Measurements from ENCODE around the gene ZNF579. TPM values are rescaled to one million over a fixed set of nuclear protein-coding genes. Genes with fewer than 3 reads are reported as not detected.
"Not testable (repeated sequence)": the region's sequence is repeated elsewhere in the genome, so short reads cannot be mapped to it uniquely, and the experiment has no call there.

ZNF579 gene
- total RNA-seq, 2 experiments from 2014 or later = 7.2 to 7.5 TPM

DNA sequence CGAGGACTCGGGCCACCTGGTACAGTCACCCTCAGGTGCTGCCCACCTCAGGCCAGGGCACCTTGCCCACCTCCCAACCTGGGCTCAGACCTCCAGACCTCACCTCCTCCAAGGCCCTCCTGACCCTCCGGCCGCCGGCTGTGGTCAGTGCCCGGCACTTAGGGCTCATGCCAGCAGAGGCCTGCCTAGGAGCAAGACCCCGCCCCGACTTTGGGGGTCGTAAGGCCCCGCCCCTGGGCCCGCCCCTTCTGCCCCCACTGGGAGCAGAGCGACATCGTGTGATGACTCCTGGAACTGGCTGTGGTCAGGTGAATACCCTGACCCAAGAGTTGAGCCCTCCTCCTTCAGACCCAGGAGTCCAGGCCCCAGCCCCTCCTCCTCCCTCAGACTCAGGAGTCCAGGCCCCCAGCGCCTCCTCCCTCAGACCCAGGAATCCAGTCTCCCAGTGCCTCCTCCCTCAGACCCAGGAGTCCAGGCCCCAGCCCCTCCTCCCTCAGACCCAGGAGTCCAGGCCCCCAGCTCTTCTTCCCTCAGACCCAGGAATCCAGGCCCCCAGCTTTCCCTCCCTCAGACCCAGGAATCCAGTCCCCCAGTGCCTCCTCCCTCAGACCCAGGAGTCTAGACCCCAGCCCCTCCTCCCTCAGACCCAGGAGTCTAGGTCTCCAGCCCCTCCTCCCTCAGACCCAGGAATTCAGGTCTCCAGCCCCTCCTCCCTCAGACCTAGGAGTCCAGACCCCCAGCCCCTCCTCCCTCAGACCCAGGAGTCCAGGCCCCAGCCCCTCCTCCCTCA lies 43.5 kb downstream of the ZNF579 start, which contains the start of gene SBK2:
Gene SBK2 (minus strand): TSS at position 183 of the 790 bp plus-strand sequence. CDS start 839 bp downstream, outside the sequence.
- ATAC-seq = no peak

DNA sequence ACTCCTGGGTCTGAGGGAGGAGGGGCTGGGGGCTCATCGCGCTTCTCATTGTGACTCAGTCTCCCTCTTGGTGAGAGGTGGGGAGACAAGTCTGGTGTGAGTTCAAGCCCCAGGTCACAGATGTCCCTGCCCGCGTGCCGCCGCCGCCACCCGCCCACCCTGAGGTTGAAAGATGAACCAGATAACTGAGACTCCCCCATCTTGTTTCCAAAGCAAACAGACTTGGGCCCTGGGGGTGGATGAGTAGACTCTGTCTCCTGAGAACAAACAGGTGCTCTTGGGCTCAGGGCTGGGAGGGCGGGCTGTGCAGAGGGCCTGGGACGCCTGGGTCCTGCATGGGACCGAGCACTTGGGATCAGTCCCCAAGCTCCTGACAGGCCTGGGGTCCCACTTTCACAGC lies 44.3 kb downstream of the ZNF579 start:
- Mint-ChIP-seq H3K36me3 (ENCODE audit: low read depth) (no peaks in the 10 kb centered on the region), H3K4me1 (no peaks in the 10 kb centered on the region), H3K9me3 (ENCODE audit: low read depth) (no peaks in the 10 kb centered on the region), H3K27me3 (no peaks in the 10 kb centered on the region), H3K27ac (no peak overlapping the region), H3K4me3 (no peak overlapping the region)
- ATAC-seq = no peak
- intact Hi-C loops (cut with DNase I, micrococcal nuclease) = no loop called here
- DNase-seq = no peak
- POLR2A ChIA-PET = interaction anchor here (0.7 kb wide), 1 partner anchor 150 kb away, joined by 3 read pairs; no protein-coding TSS in a partner anchor
- CTCF ChIA-PET = no interaction called here

More for the DNA sequence above, 43.5 kb downstream of the ZNF579 start, which contains the start of gene SBK2:
- intact Hi-C loops (cut with DNase I, micrococcal nuclease) = no loop called here
- no peak within 1 kb of the TSS for H3K4me3 Mint-ChIP-seq
- no peaks in the 10 kb centered on the region for H3K27me3 Mint-ChIP-seq
- no peaks in the 10 kb centered on the region for H3K36me3 Mint-ChIP-seq (ENCODE audit: low read depth)
- no peak within 1 kb of the TSS for H3K27ac Mint-ChIP-seq
- no peak for DNase-seq
- POLR2A ChIA-PET = no interaction called here
- CTCF ChIA-PET = no interaction called here
- no peaks in the 10 kb centered on the region for H3K9me3 Mint-ChIP-seq (ENCODE audit: low read depth)
- no peaks in the 10 kb centered on the region for H3K4me1 Mint-ChIP-seq

DNA sequence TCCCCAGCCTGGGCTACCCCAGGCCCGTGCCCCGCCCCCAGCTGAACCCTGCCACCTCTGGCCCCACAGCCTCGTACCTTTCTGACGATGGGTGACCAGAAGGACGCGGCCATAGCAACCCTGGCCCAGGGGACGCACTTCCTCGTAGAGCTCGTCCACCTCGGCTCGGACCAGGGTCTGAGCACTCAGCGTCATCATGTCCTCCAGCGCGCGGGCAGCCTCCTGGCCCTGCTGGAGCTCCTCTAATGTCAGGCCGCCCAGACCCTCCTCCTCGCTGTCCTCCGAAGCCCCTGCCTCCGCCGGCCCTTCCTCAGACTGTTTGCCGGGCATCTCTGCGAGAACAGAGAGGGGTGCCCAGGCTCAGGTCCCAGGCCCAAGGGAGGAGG lies 44.7 kb downstream of the ZNF579 start:
- intact Hi-C loops (cut with DNase I, micrococcal nuclease) = no loop called here
- Mint-ChIP-seq H3K36me3 (ENCODE audit: low read depth) (no peaks in the 10 kb centered on the region), H3K27ac (no peak overlapping the region), H3K4me1 (no peaks in the 10 kb centered on the region), H3K4me3 (no peak overlapping the region), H3K9me3 (ENCODE audit: low read depth) (no peaks in the 10 kb centered on the region), H3K27me3 (no peaks in the 10 kb centered on the region)
- POLR2A ChIA-PET = interaction anchor here (0.7 kb wide), 1 partner anchor 150 kb away, joined by 3 read pairs; no protein-coding TSS in a partner anchor
- DNase-seq (no peak), ATAC-seq (no peak)
- CTCF ChIA-PET = no interaction called here

DNA sequence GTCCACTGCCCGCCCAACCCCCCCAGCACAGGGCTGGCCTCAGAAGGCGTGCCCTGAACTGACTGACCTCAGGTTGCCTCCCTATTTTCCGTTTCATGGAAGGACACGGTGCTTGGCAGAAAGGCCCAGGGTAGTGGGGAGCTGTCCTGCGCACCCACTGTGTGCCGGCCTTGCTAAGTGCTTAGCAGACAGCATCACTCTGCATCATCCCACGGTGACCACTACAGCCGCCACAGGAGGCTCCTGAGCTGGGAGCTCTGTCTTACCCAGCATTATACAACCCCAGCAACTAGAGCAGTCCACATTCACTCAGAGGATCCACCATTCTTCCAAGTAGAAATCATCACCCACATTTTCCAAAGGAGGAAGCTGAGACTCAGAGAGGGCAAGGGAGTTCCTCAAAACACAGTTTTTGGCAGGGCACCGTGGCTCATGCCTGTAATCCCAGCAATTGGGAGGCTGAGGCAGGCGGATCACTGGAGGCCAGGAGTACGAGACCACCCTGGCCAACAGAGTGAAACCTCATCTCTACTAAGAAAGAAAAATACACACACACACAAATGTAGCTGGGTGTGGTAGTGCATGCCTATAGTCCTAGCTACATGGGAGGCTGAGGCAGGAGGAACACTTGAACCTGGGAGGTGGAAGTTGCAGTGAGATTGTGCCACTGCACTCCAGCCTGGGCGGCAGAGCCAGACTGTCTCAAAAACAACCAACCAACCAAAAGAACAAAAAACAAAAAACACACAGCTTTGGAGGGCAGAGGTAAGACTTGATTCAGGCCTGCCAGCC lies 45.3 kb downstream of the ZNF579 start:
- H3K4me3 Mint-ChIP-seq = no peak overlapping the region
- H3K36me3 Mint-ChIP-seq (ENCODE audit: low read depth) = no peaks in the 10 kb centered on the region
- H3K27me3 Mint-ChIP-seq = no peaks in the 10 kb centered on the region
- no peak for ATAC-seq
- no peak overlapping the region for H3K27ac Mint-ChIP-seq
- no peaks in the 10 kb centered on the region for H3K4me1 Mint-ChIP-seq
- DNase-seq = no peak
- no peaks in the 10 kb centered on the region for H3K9me3 Mint-ChIP-seq (ENCODE audit: low read depth)
- ChIA-PET CTCF (interaction anchor here (0.7 kb wide), 1 partner anchor 72 kb away, joined by 4 read pairs; no protein-coding TSS in a partner anchor), POLR2A (interaction anchor here (0.7 kb wide), 1 partner anchor 149 kb away, joined by 3 read pairs; no protein-coding TSS in a partner anchor)
- intact Hi-C loops (cut with DNase I, micrococcal nuclease) = no loop called here

DNA sequence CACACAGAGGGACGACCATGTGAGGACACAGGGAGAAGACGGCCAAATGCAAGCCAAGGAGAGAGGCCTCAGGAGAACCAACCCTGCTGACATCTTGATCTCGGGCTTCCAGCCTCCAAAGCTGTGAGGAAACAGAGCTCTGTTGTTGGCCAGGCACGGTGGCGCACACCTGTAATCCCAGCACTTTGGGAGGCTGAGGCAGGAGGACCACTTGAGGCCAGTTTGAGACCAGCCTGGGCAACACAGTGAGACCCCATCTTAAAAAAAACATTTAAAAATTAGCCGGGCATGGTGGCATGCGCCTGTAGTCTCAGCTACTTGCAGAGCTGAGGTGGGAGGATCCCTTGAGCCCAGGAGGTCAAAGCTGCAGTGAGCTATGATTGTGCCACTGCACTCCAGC lies 46.4 kb downstream of the ZNF579 start:
- DNase-seq; CTCF ChIA-PET; H3K4me3 Mint-ChIP-seq; intact Hi-C loops (cut with DNase I, micrococcal nuclease); POLR2A ChIA-PET; H3K9me3 Mint-ChIP-seq (ENCODE audit: low read depth); H3K4me1 Mint-ChIP-seq; H3K27me3 Mint-ChIP-seq; H3K36me3 Mint-ChIP-seq (ENCODE audit: low read depth); H3K27ac Mint-ChIP-seq; ATAC-seq: not testable (repeated sequence)

- Mint-ChIP-seq H3K27me3 (no peaks in the 10 kb centered on the region), H3K4me3 (no peak overlapping the region), H3K9me3 (ENCODE audit: low read depth) (no peaks in the 10 kb centered on the region), H3K4me1 (no peaks in the 10 kb centered on the region), H3K27ac (no peak overlapping the region), H3K36me3 (ENCODE audit: low read depth) (no peaks in the 10 kb centered on the region)
- POLR2A ChIA-PET = no interaction called here
- no peak for DNase-seq
- intact Hi-C loops (cut with DNase I, micrococcal nuclease) = no loop called here
- CTCF ChIA-PET = no interaction called here
- no peak for ATAC-seq
Measured at GRCh38 chr19:55530996-55531395, 49.7 kb downstream of the ZNF579 start.

DNA sequence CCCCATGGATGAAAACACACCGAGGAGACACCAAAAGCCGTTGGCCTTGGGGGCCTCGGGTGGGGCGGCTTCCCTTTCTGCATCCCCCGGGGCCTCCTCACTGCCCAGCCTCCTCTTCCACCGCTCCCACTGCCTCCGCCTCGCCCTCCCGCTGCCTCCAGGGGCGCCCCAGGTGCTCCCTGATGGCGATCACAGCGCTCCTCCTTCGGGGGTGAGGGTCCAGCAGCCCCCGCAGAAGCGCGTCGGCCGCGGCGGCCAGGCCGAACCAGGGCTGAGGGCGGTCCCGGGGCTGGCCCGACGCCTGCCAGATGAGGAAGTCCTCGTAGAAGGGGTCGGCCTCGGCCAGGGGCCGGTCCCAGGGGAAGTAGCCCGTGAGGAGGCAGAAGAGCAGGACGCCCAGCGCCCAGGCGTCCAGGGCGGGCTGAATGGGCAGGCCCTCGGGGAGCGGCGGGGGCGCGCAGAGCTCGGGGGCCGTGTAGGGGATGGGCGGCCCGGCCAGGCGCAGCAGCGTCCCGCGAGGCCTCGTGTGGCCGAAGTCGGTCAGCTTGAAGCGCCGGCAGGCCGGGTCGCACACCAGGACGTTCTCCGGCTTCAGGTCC lies 50.9 kb downstream of the ZNF579 start:
- H3K4me3 Mint-ChIP-seq = no peak overlapping the region
- ChIA-PET POLR2A (no interaction called here), CTCF (no interaction called here)
- intact Hi-C loops (cut with DNase I, micrococcal nuclease) = no loop called here
- DNase-seq = no peak
- H3K9me3 Mint-ChIP-seq (ENCODE audit: low read depth) = no peaks in the 10 kb centered on the region
- H3K4me1 Mint-ChIP-seq = no peaks in the 10 kb centered on the region
- H3K36me3 Mint-ChIP-seq (ENCODE audit: low read depth) = no peaks in the 10 kb centered on the region
- ATAC-seq = no peak
- no peaks in the 10 kb centered on the region for H3K27me3 Mint-ChIP-seq
- no peak overlapping the region for H3K27ac Mint-ChIP-seq

DNA sequence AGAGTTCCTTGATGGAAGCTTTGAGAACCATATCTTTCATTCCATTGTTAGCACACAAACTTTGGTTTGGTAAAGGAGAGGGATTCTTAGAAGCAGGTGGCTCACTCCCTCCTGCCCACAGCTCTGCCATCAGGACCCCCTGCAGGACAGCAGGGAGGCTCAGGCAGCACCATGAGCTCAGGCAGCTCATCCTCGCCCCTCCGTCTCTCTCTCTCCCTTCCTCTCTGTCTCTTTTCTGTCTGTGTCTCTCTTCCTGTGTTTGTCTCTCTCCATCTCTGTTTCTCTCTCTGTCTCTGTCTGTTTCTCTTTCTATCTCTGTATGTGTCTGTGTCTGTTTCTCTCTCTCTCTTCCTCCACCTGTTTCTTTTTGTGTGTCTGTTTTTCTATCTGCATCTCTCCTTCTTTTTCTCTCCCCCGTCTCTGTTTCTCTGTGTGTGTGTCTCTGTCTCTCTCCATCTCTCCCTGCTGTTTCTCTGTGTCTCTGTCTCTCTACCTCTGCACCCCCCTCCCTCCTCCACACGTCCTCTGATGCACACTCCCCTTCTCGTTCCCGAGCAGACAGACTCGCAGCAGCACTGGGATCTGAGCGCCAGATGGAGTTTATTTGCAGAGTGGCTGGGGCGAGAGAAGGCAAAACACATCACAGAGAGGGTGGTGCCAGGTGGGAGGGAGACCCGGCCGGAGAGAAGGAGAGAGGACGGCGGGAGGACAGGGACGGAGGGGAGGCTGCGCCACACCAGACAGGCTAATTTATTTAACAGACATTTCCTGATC lies 52.4 kb downstream of the ZNF579 start:
- Mint-ChIP-seq H3K27ac (no peak overlapping the region), H3K36me3 (ENCODE audit: low read depth) (no peaks in the 10 kb centered on the region), H3K9me3 (ENCODE audit: low read depth) (no peaks in the 10 kb centered on the region), H3K27me3 (no peaks in the 10 kb centered on the region), H3K4me3 (no peak overlapping the region), H3K4me1 (no peaks in the 10 kb centered on the region)
- DNase-seq = no peak
- ATAC-seq = no peak
- intact Hi-C loops (cut with DNase I, micrococcal nuclease) = no loop called here
- CTCF ChIA-PET = interaction anchor here (0.5 to 0.9 kb wide), 5 partner anchors 36 to 197 kb away, joined by 3 to 5 read pairs (median 3); no protein-coding TSS in a partner anchor
- POLR2A ChIA-PET = no interaction called here

DNA sequence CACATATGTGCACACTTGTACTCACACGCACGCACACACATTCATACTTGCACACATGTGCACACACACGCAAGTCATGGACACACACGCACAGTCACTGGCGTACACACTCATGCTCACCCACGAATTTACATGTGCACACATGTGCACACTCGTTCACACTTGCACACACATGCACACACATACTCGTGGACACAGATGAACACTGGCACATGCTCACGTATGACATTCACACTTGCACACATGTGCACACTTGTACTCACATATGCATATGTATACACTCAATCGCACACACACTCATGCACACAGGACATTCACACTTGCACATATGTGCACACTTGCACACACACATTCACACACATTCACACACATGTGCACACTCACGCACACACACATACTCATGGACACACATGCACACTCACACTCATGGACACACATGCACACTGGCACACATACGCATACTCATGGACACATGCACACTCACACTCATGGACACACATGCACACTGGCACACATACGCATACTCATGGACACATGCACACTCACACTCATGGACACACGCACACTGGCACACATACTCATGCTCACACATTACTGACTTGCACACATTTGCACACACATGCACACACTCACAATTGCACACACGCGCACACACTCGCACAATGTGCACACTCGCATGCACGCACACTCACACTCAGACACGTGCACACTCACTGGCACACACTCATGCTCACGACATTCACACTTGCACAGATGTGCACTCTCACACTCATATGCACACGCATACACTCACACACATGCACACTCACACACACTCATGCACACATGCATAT lies 53.2 kb downstream of the ZNF579 start:
- ChIA-PET CTCF (interaction anchor here (0.9 kb wide), 1 partner anchor 105 kb away, joined by 3 read pairs; no protein-coding TSS in a partner anchor), POLR2A (no interaction called here)
- no peaks in the 10 kb centered on the region for H3K36me3 Mint-ChIP-seq (ENCODE audit: low read depth)
- DNase-seq (no peak), ATAC-seq (no peak)
- no peaks in the 10 kb centered on the region for H3K27me3 Mint-ChIP-seq
- no peak overlapping the region for H3K27ac Mint-ChIP-seq
- no peak overlapping the region for H3K4me3 Mint-ChIP-seq
- intact Hi-C loops (cut with DNase I, micrococcal nuclease) = no loop called here
- H3K9me3 Mint-ChIP-seq (ENCODE audit: low read depth) = no peaks in the 10 kb centered on the region
- H3K4me1 Mint-ChIP-seq = no peaks in the 10 kb centered on the region
